H1 (cell line): ENCODE data around the gene GPATCH2. TPM values are rescaled to one million over a fixed set of nuclear protein-coding genes. Genes with fewer than 3 reads are reported as not detected.

Source experiments
- CTCF ChIA-PET: fragments of 300-600 bp; sonication (Branson Sonifier 250); formaldehyde crosslinking; loops from one replicate; lab custom pipeline; 2021; ENCODE audit not compliant: partially characterized antibody; lab: Charles Lee
- POLR2A ChIA-PET: fragments of 300-600 bp; sonication (Branson Sonifier 250); formaldehyde crosslinking; loops from one replicate; lab custom pipeline; 2021; ENCODE audit warnings: inconsistent platforms; ENCODE audit not compliant: partially characterized antibody; lab: Charles Lee
- DNase-seq, 2 experiments: peaks; one replicate each; pipeline versions ENCODE4 v3.0.0 to v3.0.0-alpha.2; 2010 to 2022; ENCODE audit warnings: low spot score in 2 of 2, low read depth in 1 of 2, mixed read lengths in 1 of 2
- FAIRE-seq: peaks from 2 replicates; lab custom pipeline; 2011; peaks lifted over from hg19 to GRCh38; lab: Jason Lieb, UNC
- H2AFZ ChIP-seq: 2 replicates; pipeline ENCODE4 v1.8.1; 2012; ENCODE audit warnings: low read length, inconsistent platforms
- H2AK5ac ChIP-seq: 2 replicates; pipeline ENCODE4 v1.6.1; 2013; ENCODE audit warnings: low read depth, low read length
- H2BK120ac ChIP-seq: replicated peaks from 2 replicates; pipeline ENCODE3; 2013; ENCODE audit warnings: low read depth, low read length, inconsistent platforms
- H2BK12ac ChIP-seq: 2 replicates; pipeline ENCODE4 v1.6.1; 2013; ENCODE audit warnings: low read depth, low read length
- H2BK15ac ChIP-seq: 2 replicates; pipeline ENCODE4 v1.6.1; 2013; ENCODE audit warnings: low read length
- H2BK20ac ChIP-seq: 2 replicates; pipeline ENCODE4 v1.6.1; 2013; ENCODE audit warnings: low read length
- H2BK5ac ChIP-seq: 2 replicates; pipeline ENCODE4 v1.6.1; 2013; ENCODE audit warnings: low read depth, low read length
- H3K14ac ChIP-seq: 2 replicates; pipeline ENCODE4 v1.6.1; 2013; ENCODE audit warnings: inconsistent platforms; ENCODE audit not compliant: insufficient read length
- H3K18ac ChIP-seq: 2 replicates; pipeline ENCODE4 v1.6.1; 2013; ENCODE audit warnings: low read length; ENCODE audit errors: extremely low read depth
- H3K23ac ChIP-seq: 2 replicates; pipeline ENCODE4 v1.6.1; 2013; ENCODE audit warnings: inconsistent platforms; ENCODE audit not compliant: insufficient read length
- H3K23me2 ChIP-seq: 2 replicates; pipeline ENCODE4 v1.6.1; 2013; ENCODE audit warnings: low read depth, low read length
- H3K27ac ChIP-seq: 2 replicates; pipeline ENCODE4 v1.6.1; 2011; ENCODE audit warnings: low read depth, low read length, inconsistent platforms
- H3K27me3 ChIP-seq, 4 experiments: replicated peaks in 1 of 4; 1 replicate in 1 of 4; 2 replicates in 3 of 4; pipeline versions ENCODE4 v1.6.1 to v1.8.1; 2011 to 2013; ENCODE audit warnings: low read length in 3 of 4, mild to moderate bottlenecking in 3 of 4, inconsistent platforms in 2 of 4, mixed read lengths in 2 of 4, moderate library complexity in 1 of 4; ENCODE audit not compliant: control insufficient read depth in 3 of 4, insufficient read depth in 3 of 4; ENCODE audit errors: extremely low read depth in 1 of 4
- H3K36me3 ChIP-seq, 4 experiments: 2 replicates each; pipeline versions ENCODE4 v1.6.1 to v1.8.1; 2011 to 2013; ENCODE audit warnings: mild to moderate bottlenecking in 4 of 4, low read length in 3 of 4, moderate library complexity in 2 of 4, control low read depth in 1 of 4, inconsistent platforms in 1 of 4; ENCODE audit not compliant: insufficient read depth in 4 of 4, control insufficient read depth in 2 of 4
- H3K4ac ChIP-seq: replicated peaks from 2 replicates; pipeline ENCODE3; 2013; ENCODE audit warnings: low read length, low read depth, mixed read lengths, inconsistent platforms; ENCODE audit not compliant: insufficient read length
- H3K4me1 ChIP-seq, 4 experiments: replicated peaks in 1 of 4; 1 replicate in 1 of 4; 2 replicates in 3 of 4; pipeline versions ENCODE4 v1.6.1 to v1.8.1; 2011 to 2013; ENCODE audit warnings: low read length in 3 of 4, inconsistent platforms in 2 of 4, mixed read lengths in 1 of 4; ENCODE audit not compliant: insufficient read depth in 4 of 4, control insufficient read depth in 3 of 4
- H3K4me2 ChIP-seq, 2 experiments: 2 replicates each; pipeline versions ENCODE4 v1.6.1 to v1.8.1; 2011 to 2013; ENCODE audit warnings: low read depth in 2 of 2, low read length in 2 of 2, control low read depth in 1 of 2, inconsistent platforms in 1 of 2, mild to moderate bottlenecking in 1 of 2; ENCODE audit not compliant: insufficient read depth in 1 of 2
- H3K4me3 ChIP-seq, 4 experiments: fragments of 200-600, 300-600 bp in 1 of 4; sonication (generic), shearing (Covaris generic), sonication (Bioruptor Twin) in 1 of 4; 2 replicates each; pipeline versions ENCODE4 v1.5.1 to v1.8.1; 2011 to 2016; ENCODE audit warnings: low read length in 4 of 4, low read depth in 3 of 4, control low read depth in 2 of 4, inconsistent platforms in 2 of 4, mild to moderate bottlenecking in 2 of 4, mixed read lengths in 1 of 4, moderate library complexity in 1 of 4; ENCODE audit not compliant: insufficient read depth in 2 of 4; ENCODE audit errors: extremely low read depth in 1 of 4
- H3K56ac ChIP-seq: replicated peaks from 2 replicates; pipeline ENCODE3; 2013; ENCODE audit warnings: low read depth, mild to moderate bottlenecking, mixed read lengths, low read length, inconsistent platforms; ENCODE audit not compliant: insufficient read length
- H3K79me1 ChIP-seq: 2 replicates; pipeline ENCODE4 v1.6.1; 2013; ENCODE audit warnings: low read depth, low read length, control low read depth
- H3K79me2 ChIP-seq, 2 experiments: 2 replicates each; pipeline versions ENCODE4 v1.6.1 to v1.8.1; 2012 to 2013; ENCODE audit warnings: low read length in 2 of 2, mild to moderate bottlenecking in 2 of 2, inconsistent platforms in 1 of 2; ENCODE audit not compliant: insufficient read depth in 2 of 2, control insufficient read depth in 1 of 2
- H3K9ac ChIP-seq, 4 experiments: replicated peaks in 1 of 4; 1 replicate in 1 of 4; 2 replicates in 3 of 4; pipeline versions ENCODE4 v1.6.1 to v1.8.1; 2011 to 2013; ENCODE audit warnings: low read depth in 3 of 4, low read length in 3 of 4, control low read depth in 2 of 4, mild to moderate bottlenecking in 2 of 4, moderate library complexity in 2 of 4, inconsistent platforms in 1 of 4; ENCODE audit errors: extremely low read depth in 1 of 4
- H3K9me3 ChIP-seq, 2 experiments: 2 replicates each; pipeline versions ENCODE4 v1.6.1 to v1.8.1; 2012 to 2013; ENCODE audit warnings: mild to moderate bottlenecking in 2 of 2, moderate library complexity in 2 of 2, control low read depth in 1 of 2, inconsistent platforms in 1 of 2, low read depth in 1 of 2, low read length in 1 of 2, mixed read lengths in 1 of 2; ENCODE audit not compliant: insufficient read depth in 2 of 2
- H4K20me1 ChIP-seq, 2 experiments: replicated peaks in 1 of 2; 2 replicates each; pipeline versions ENCODE3 to v1.8.1; 2011 to 2013; ENCODE audit warnings: inconsistent platforms in 2 of 2, low read length in 2 of 2, mild to moderate bottlenecking in 1 of 2; ENCODE audit not compliant: insufficient read depth in 2 of 2, control insufficient read depth in 1 of 2
- H4K5ac ChIP-seq: 2 replicates; pipeline ENCODE4 v1.6.1; 2013; ENCODE audit warnings: low read length, low read depth, mixed read lengths, inconsistent platforms; ENCODE audit not compliant: insufficient read length
- H4K8ac ChIP-seq: 2 replicates; pipeline ENCODE4 v1.8.0; 2013; ENCODE audit warnings: mild to moderate bottlenecking, moderate library complexity, low read length, inconsistent platforms; ENCODE audit not compliant: insufficient read depth; ENCODE audit errors: extremely low read depth
- H4K91ac ChIP-seq: replicated peaks from 2 replicates; pipeline ENCODE3; 2013; ENCODE audit warnings: low read length, mixed read lengths, inconsistent platforms; ENCODE audit not compliant: insufficient read length
- ATF2 ChIP-seq: IDR thresholded peaks from 2 replicates; pipeline ENCODE4 v1.6.1; 2012; ENCODE audit warnings: low read length, inconsistent platforms
- BACH1 ChIP-seq: IDR thresholded peaks from 2 replicates; pipeline ENCODE4 v1.6.1; 2012; ENCODE audit warnings: low read length, improper control_type of control experiment
- CBX5 ChIP-seq: fragments of 300-800, 300-1000 bp; sonication (generic); IDR thresholded peaks from 2 replicates; pipeline ENCODE4 v1.7.1; 2016; ENCODE audit warnings: antibody characterized with exemption, low read length, low read depth
- CHD2 ChIP-seq: IDR thresholded peaks from 2 replicates; pipeline ENCODE4 v1.6.1; 2012; ENCODE audit warnings: low read length, improper control_type of control experiment
- CREB1 ChIP-seq: IDR thresholded peaks from 2 replicates; pipeline ENCODE4 v1.6.1; 2012; ENCODE audit warnings: inconsistent platforms
- EZH2 ChIP-seq: fragments of 200-600 bp; sonication (generic); IDR thresholded peaks from 2 replicates; pipeline ENCODE4 v1.7.1; 2012; ENCODE audit warnings: low read depth, mild to moderate bottlenecking, moderate library complexity, low read length, inconsistent platforms; ENCODE audit not compliant: severe bottlenecking
- JUN ChIP-seq: IDR thresholded peaks from 2 replicates; pipeline ENCODE4 v1.6.1; 2011; ENCODE audit warnings: low read depth, mild to moderate bottlenecking, improper control_type of control experiment, low read length
- KDM5A ChIP-seq: fragments of 200-600 bp; IDR thresholded peaks from 2 replicates; pipeline ENCODE4 v1.7.1; 2012; ENCODE audit warnings: mild to moderate bottlenecking, low read length, inconsistent platforms, mixed read lengths
- MAFK ChIP-seq: IDR thresholded peaks from 2 replicates; pipeline ENCODE4 v1.6.1; 2012; ENCODE audit warnings: low read depth, mild to moderate bottlenecking, improper control_type of control experiment, low read length
- PHF8 ChIP-seq: fragments of 200-600 bp; sonication (generic); conservative IDR thresholded peaks from 2 replicates; pipeline ENCODE4 v1.7.1; 2012; ENCODE audit warnings: low read depth, mild to moderate bottlenecking, inconsistent platforms, low read length, moderate library complexity
- POLR2AphosphoS5 ChIP-seq: IDR thresholded peaks from 2 replicates; pipeline ENCODE4 v1.6.1; 2011; ENCODE audit warnings: low read depth, low read length
- RFX5 ChIP-seq: IDR thresholded peaks from 2 replicates; pipeline ENCODE4 v1.6.1; 2011; ENCODE audit warnings: low read depth, low read length, improper control_type of control experiment, borderline replicate concordance
- SIN3A ChIP-seq, 2 experiments: IDR thresholded peaks in 1 of 2; conservative IDR thresholded peaks in 1 of 2; 2 replicates each; pipeline ENCODE4 v1.6.1; 2011 to 2012; ENCODE audit warnings: low read length in 2 of 2, improper control_type of control experiment in 1 of 2, low read depth in 1 of 2, mild to moderate bottlenecking in 1 of 2
- TBP ChIP-seq: IDR thresholded peaks from 2 replicates; pipeline ENCODE4 v1.6.1; 2011; ENCODE audit warnings: low read depth, low read length, improper control_type of control experiment
- WGBS, 2 experiments: shearing (Covaris generic) in 1 of 2; methylation state at CpG; one replicate each; pipeline versions ENCODE4 v1.1.6 to v1.1.7; 2013 to 2015; ENCODE audit warnings: low lambda C conversion rate in 2 of 2, mixed read lengths in 2 of 2, inconsistent platforms in 1 of 2, low coverage in 1 of 2, missing lambda C conversion rate in 1 of 2; ENCODE audit not compliant: insufficient replicate concordance in 2 of 2, insufficient coverage in 1 of 2, insufficient read length in 1 of 2; ENCODE audit errors: extremely low coverage in 1 of 2, missing lambda C conversion rate in 1 of 2; 5-methylcytosine and 5-hydroxymethylcytosine counted together
- polyA plus RNA-seq, 7 experiments: library from polyadenylated mRNA; depleted of rRNA in 3 of 7; stranded (reverse) in 5 of 7; unstranded in 2 of 7; fragments of >200 nt in 5 of 7; fragments of 200-250 nt in 2 of 7; gene quantifications; 1 replicate in 5 of 7; 2 replicates in 1 of 7; 4 replicates in 1 of 7; pipeline versions ENCODE4 v1.2.1 to v1.2.3, GENCODE V29; 2011 to 2013; ENCODE audit warnings: missing spikeins in 2 of 7, mixed read lengths in 2 of 7
- total RNA-seq: library from RNA; stranded (reverse); fragmentation: NEBNext Ultra II Directional; extraction: Animal tissue kit (Norgen Biotek cat#: 25700); gene quantifications from 2 replicates; pipeline ENCODE4 v1.2.1, GENCODE V29; 2021

GPATCH2 gene
- total and polyA plus RNA-seq, 2 of the 8 experiments (the other 6 are each of a cell fraction or from before 2014, with no cell fraction given), result 3.9 to 13.1 TPM

GRCh38 chr1:217569021-217569420 lies 61.9 kb downstream of the GPATCH2 start:
- Histone ChIP-seq H2BK120ac (no peak overlapping the region), H3K14ac (no peak overlapping the region), H4K20me1 (no peaks in the 10 kb centered on the region), H3K9ac (no peak overlapping the region), H3K27ac (no peak overlapping the region), H3K79me2 (no peaks in the 10 kb centered on the region), H3K4me1 (peaks cover 0 to 2% (median 0%) of the 10 kb centered on the region in 4 experiments; a peak in 1 of 7 replicates), H2AK5ac (no peak overlapping the region), H3K23me2 (no peaks in the 10 kb centered on the region), H2BK20ac (no peak overlapping the region), H4K91ac (no peak overlapping the region), H3K79me1 (no peaks in the 10 kb centered on the region; the same call in 1 of the 2 replicates), H3K4me2 (no peak overlapping the region), H2BK15ac (no peak overlapping the region), H3K4me3 (no peak overlapping the region), H3K36me3 (no peaks in the 10 kb centered on the region), H2AFZ (no peak overlapping the region), H3K56ac (no peak overlapping the region), H4K5ac (no peak overlapping the region), H2BK5ac (no peak overlapping the region), H2BK12ac (no peak overlapping the region), H3K9me3 (no peaks in the 10 kb centered on the region), H3K27me3 (no peaks in the 10 kb centered on the region), H4K8ac (no peak overlapping the region), H3K18ac (no peak overlapping the region), H3K23ac (no peak overlapping the region), H3K4ac (no peak overlapping the region)
- DNase-seq, result no peak
- CTCF ChIA-PET, result interaction anchor here (1.4 kb wide), 1 partner anchor 35 kb away, joined by 3 read pairs; no protein-coding TSS in a partner anchor
- 95% methylated on average over 2 of the region's 2 CpGs; no CpG with 5 or more reads in 1 of the 2 experiments for WGBS, 2 experiments
- POLR2A ChIA-PET, result no interaction called here
- FAIRE-seq, result no peak
- TF ChIP-seq CBX5 (no peak), ATF2 (no peak), RFX5 (no peak), PHF8 (no peak), BACH1 (no peak), KDM5A (no peak), POLR2AphosphoS5 (no peak), CREB1 (no peak), JUN (no peak), MAFK (no peak), EZH2 (no peak), CHD2 (no peak), TBP (no peak), SIN3A (conservative IDR thresholded peaks at IDR 0.05 in 1 of 2, IDR thresholded peaks at IDR 0.05 in 1 of 2; ENCODE audit: low read depth in 1 of 2, low read length in 2 of 2) (no peak)
